Measurements from ENCODE around the gene PAMR1. TPM values are rescaled to one million over a fixed set of nuclear protein-coding genes. Genes with fewer than 3 reads are reported as not detected.

The PAMR1 gene
- polyA plus RNA-seq, 2 donors = 0.31 to 1.2 TPM

GRCh38 chr11:35558513-35558912 lies 33.1 kb upstream of the PAMR1 start:
- 27 to 38% methylated on average over 3 of the region's 3 CpGs for WGBS, 2 donors
- Histone ChIP-seq H3K27me3 (ENCODE audit: control insufficient read depth in 1 of 2, insufficient read depth in 2 of 2, low read length in 2 of 2) (no peaks in the 10 kb centered on the region), H3K36me3 (ENCODE audit: control insufficient read depth in 2 of 2, insufficient read depth in 2 of 2, low read length in 1 of 2) (no peaks in the 10 kb centered on the region), H3K27ac (ENCODE audit: low read depth in 2 of 2, low read length in 1 of 2) (no peak overlapping the region), H3K9me3 (ENCODE audit: control insufficient read depth in 2 of 2, insufficient read depth in 1 of 2, low read depth in 1 of 2, low read length in 1 of 2) (no peaks in the 10 kb centered on the region), H3K4me3 (ENCODE audit: low read depth in 1 of 2, low read length in 2 of 2) (no peak overlapping the region), H3K4me1 (ENCODE audit: control insufficient read depth in 2 of 2, insufficient read depth in 2 of 2, low read length in 1 of 2) (no peaks in the 10 kb centered on the region)

DNA sequence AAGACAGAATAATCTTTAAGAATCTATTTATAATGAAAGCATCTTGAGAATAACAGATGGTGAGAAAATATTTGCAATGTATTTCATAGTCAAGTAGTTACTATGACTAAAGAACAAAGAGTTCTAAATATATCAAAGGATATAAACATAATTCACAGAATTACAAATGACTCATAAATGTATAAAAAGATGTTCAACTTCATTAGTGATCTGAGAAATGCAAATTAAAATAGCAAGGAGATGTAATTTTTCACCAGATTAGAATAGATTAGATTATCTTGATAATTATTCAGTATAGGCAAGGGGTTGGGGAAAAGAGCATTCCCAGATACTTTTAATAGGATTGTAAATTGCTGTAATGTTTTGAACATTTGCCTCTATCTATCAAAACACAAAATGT lies 30.1 kb upstream of the PAMR1 start:
- no peak overlapping the region for H3K4me3 ChIP-seq (ENCODE audit: low read depth in 1 of 2, low read length in 2 of 2)
- no peaks in the 10 kb centered on the region for H3K27me3 ChIP-seq (ENCODE audit: control insufficient read depth in 1 of 2, insufficient read depth in 2 of 2, low read length in 2 of 2)
- no peaks in the 10 kb centered on the region for H3K4me1 ChIP-seq (ENCODE audit: control insufficient read depth in 2 of 2, insufficient read depth in 2 of 2, low read length in 1 of 2)
- H3K27ac ChIP-seq (ENCODE audit: low read depth in 2 of 2, low read length in 1 of 2) = no peak overlapping the region
- no peaks in the 10 kb centered on the region for H3K9me3 ChIP-seq (ENCODE audit: control insufficient read depth in 2 of 2, insufficient read depth in 1 of 2, low read depth in 1 of 2, low read length in 1 of 2)
- no peaks in the 10 kb centered on the region for H3K36me3 ChIP-seq (ENCODE audit: control insufficient read depth in 2 of 2, insufficient read depth in 2 of 2, low read length in 1 of 2)

DNA sequence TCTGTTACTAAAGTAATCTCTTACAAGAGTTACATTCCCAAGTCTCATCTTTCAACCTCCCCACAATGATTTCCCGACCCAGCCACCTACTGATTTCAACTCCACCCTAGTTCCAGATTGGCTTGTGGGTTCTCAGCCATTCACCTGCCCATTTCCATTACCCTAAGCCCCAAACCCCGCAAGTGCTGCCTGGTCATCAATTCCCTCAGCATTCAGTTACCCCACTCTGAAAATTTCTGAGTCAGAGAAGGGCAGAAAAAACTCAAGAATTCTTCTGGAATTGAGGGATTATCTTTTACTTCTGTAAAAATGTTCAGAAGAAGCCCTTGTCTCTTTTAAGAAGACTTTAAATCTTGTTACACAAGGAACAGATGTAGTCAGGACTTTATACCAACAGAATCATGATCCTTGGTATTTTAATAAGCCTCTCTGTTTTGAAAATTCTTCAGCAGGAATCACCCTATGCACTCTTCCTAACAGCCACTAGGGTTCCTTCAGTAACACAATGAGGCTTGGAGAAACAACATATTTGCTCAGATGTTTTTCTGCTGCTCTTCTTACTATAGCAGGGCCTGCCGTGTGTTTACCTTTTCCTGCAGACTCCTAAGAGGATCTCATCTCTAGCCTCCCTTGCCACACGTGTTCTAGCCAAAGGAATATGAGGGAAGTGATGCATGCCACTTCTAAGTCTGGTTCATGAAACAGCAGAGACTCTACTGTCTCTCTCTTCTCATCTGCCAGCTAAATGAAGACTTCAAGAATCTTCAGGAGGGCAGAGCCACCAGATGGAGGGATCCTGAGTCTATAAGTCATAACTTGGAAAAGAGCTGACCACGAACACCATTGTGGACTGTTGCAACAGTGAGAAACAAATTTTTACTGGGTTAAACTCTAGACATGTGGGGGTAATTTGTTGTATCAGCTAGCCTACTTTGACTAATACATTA lies 29.3 kb upstream of the PAMR1 start:
- no peaks in the 10 kb centered on the region for H3K27me3 ChIP-seq (ENCODE audit: control insufficient read depth in 1 of 2, insufficient read depth in 2 of 2, low read length in 2 of 2)
- H3K4me3 ChIP-seq (ENCODE audit: low read depth in 1 of 2, low read length in 2 of 2) = no peak overlapping the region
- H3K36me3 ChIP-seq (ENCODE audit: control insufficient read depth in 2 of 2, insufficient read depth in 2 of 2, low read length in 1 of 2) = no peaks in the 10 kb centered on the region
- H3K27ac ChIP-seq (ENCODE audit: low read depth in 2 of 2, low read length in 1 of 2) = no peak overlapping the region
- no peaks in the 10 kb centered on the region for H3K4me1 ChIP-seq (ENCODE audit: control insufficient read depth in 2 of 2, insufficient read depth in 2 of 2, low read length in 1 of 2)
- H3K9me3 ChIP-seq (ENCODE audit: control insufficient read depth in 2 of 2, insufficient read depth in 1 of 2, low read depth in 1 of 2, low read length in 1 of 2) = no peaks in the 10 kb centered on the region
- 68 to 75% methylated on average over 5 of the region's 5 CpGs for WGBS, 2 donors

DNA sequence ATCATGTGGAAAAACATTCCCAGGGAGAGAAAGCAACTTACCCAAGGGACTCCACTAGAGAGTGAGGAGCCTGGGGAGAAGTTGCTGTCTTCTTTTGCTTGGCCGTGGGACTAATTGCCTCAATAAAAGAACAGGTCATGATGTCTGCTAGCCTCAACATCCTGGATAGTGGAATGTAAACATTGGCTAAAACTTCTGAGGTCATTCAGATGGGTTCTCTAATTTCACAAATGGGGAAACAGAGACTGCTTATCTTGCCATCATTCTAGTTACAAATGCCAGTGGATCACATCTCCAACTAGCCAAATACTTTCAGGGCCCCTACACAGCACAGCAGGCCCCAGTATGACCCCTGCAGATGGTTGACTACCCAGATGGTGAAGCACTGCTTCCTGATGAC lies 28.4 kb upstream of the PAMR1 start:
- Histone ChIP-seq H3K36me3 (ENCODE audit: control insufficient read depth in 2 of 2, insufficient read depth in 2 of 2, low read length in 1 of 2) (no peaks in the 10 kb centered on the region), H3K4me1 (ENCODE audit: control insufficient read depth in 2 of 2, insufficient read depth in 2 of 2, low read length in 1 of 2) (no peaks in the 10 kb centered on the region), H3K4me3 (ENCODE audit: low read depth in 1 of 2, low read length in 2 of 2) (no peak overlapping the region), H3K27ac (ENCODE audit: low read depth in 2 of 2, low read length in 1 of 2) (no peak overlapping the region), H3K9me3 (ENCODE audit: control insufficient read depth in 2 of 2, insufficient read depth in 1 of 2, low read depth in 1 of 2, low read length in 1 of 2) (no peaks in the 10 kb centered on the region), H3K27me3 (ENCODE audit: control insufficient read depth in 1 of 2, insufficient read depth in 2 of 2, low read length in 2 of 2) (no peaks in the 10 kb centered on the region)
- 55 to 63% methylated on average over 1 of the region's 1 CpG for WGBS, 2 donors

DNA sequence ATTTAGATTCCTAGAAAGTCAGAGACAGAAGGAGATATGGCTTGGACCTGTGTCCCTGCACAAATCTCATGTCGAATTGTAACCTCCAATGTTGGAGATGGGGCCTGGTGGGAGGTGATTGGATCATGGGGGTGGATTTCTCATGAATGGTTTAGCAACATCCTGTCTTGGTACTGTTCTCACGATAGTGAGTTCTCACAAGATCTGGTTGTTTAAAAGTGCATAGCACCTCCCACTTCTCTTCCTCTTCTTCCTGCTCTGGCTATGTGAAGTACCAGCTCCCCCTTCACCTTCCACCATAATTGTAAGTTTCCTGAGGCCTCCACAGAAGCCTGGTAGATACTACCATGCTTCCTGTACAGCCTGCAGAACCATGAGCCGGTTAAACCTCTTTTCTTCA lies 27.6 kb upstream of the PAMR1 start:
- Histone ChIP-seq H3K27me3 (ENCODE audit: control insufficient read depth in 1 of 2, insufficient read depth in 2 of 2, low read length in 2 of 2) (no peaks in the 10 kb centered on the region), H3K27ac (ENCODE audit: low read depth in 2 of 2, low read length in 1 of 2) (no peak overlapping the region), H3K9me3 (ENCODE audit: control insufficient read depth in 2 of 2, insufficient read depth in 1 of 2, low read depth in 1 of 2, low read length in 1 of 2) (no peaks in the 10 kb centered on the region), H3K36me3 (ENCODE audit: control insufficient read depth in 2 of 2, insufficient read depth in 2 of 2, low read length in 1 of 2) (no peaks in the 10 kb centered on the region), H3K4me3 (ENCODE audit: low read depth in 1 of 2, low read length in 2 of 2) (no peak overlapping the region), H3K4me1 (ENCODE audit: control insufficient read depth in 2 of 2, insufficient read depth in 2 of 2, low read length in 1 of 2) (no peaks in the 10 kb centered on the region)
- 82 to 85% methylated on average over 3 of the region's 3 CpGs for WGBS, 2 donors

DNA sequence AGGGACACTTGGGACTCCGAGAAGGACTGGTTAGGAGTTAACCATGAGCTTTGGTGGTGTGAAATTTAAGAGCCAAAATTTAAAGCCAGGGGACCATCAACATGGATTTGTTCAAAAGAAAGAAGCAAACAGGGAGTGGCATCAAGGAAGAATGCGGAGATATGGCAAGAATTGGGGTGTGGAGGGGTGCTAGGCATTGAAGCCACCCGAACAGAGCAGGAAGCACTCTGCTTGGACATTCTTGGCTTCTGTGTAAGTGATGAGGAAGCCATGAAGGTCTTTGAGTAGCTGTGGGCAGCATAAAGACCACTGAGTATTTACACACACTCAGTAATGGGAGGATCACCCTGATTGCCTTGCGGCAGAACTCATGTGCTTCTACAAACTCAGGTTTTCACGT lies 27.2 kb upstream of the PAMR1 start:
- Histone ChIP-seq H3K4me1 (ENCODE audit: control insufficient read depth in 2 of 2, insufficient read depth in 2 of 2, low read length in 1 of 2) (no peaks in the 10 kb centered on the region), H3K27me3 (ENCODE audit: control insufficient read depth in 1 of 2, insufficient read depth in 2 of 2, low read length in 2 of 2) (no peaks in the 10 kb centered on the region), H3K9me3 (ENCODE audit: control insufficient read depth in 2 of 2, insufficient read depth in 1 of 2, low read depth in 1 of 2, low read length in 1 of 2) (no peaks in the 10 kb centered on the region), H3K4me3 (ENCODE audit: low read depth in 1 of 2, low read length in 2 of 2) (no peak overlapping the region), H3K27ac (ENCODE audit: low read depth in 2 of 2, low read length in 1 of 2) (no peak overlapping the region), H3K36me3 (ENCODE audit: control insufficient read depth in 2 of 2, insufficient read depth in 2 of 2, low read length in 1 of 2) (no peaks in the 10 kb centered on the region)
- WGBS, 2 donors = 90 to 94% methylated on average over 5 of the region's 5 CpGs

DNA sequence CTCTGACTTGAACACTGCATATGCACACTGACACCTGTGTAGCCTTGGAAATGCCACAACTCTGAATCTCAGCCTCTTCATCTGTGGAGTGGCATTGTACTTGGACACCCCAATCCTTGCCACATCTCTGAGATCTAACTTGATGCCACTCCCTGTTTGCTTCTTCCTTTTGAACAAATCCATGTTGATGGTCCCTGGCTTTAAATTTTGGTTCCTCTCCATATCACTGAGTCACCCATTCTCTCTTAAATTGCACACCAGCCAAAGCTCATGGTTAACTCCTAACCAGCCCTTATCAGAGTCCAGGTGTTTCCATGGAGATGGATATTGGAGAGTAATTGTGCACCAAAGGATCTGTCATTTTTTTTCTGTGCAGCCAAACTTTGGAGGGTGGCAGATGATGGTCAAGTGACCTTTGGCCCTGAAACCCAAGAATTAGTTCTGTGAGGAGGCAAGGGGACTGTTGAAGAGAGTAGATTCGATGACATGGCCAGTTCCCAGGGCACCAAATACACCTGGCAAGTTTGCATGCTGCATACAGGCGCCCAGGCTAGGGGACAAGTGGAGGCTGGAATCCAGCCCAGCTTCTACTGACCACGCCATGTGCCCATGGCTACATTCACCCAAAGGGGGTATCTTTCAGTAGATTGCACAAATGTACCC lies 25.1 kb upstream of the PAMR1 start:
- Histone ChIP-seq H3K27me3 (ENCODE audit: control insufficient read depth in 1 of 2, insufficient read depth in 2 of 2, low read length in 2 of 2) (no peaks in the 10 kb centered on the region), H3K4me3 (ENCODE audit: low read depth in 1 of 2, low read length in 2 of 2) (no peak overlapping the region), H3K36me3 (ENCODE audit: control insufficient read depth in 2 of 2, insufficient read depth in 2 of 2, low read length in 1 of 2) (no peaks in the 10 kb centered on the region), H3K9me3 (ENCODE audit: control insufficient read depth in 2 of 2, insufficient read depth in 1 of 2, low read depth in 1 of 2, low read length in 1 of 2) (no peaks in the 10 kb centered on the region), H3K27ac (ENCODE audit: low read depth in 2 of 2, low read length in 1 of 2) (no peak overlapping the region), H3K4me1 (ENCODE audit: control insufficient read depth in 2 of 2, insufficient read depth in 2 of 2, low read length in 1 of 2) (no peaks in the 10 kb centered on the region)
- WGBS, 2 donors = 72 to 83% methylated on average over 3 of the region's 3 CpGs

DNA sequence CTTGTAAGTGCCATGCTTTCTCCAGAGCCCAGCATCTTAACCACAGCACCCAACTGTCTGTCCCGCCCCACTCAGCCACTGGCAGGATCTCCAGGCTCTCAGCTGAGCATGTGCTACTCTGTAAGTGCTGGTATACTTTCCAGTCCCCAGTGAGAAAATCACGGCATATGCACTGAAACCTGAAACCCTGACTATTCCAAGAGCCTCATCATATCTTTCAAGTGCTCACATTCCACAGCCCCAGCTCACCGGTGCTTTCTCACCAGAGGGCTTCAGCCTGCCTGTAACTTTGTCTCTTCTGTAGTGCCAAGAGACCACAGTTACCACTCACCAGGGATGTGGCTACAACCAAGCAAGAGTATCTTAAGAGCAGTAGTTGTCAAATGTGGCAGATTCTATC lies 24.4 kb upstream of the PAMR1 start:
- no peak overlapping the region for H3K4me3 ChIP-seq (ENCODE audit: low read depth in 1 of 2, low read length in 2 of 2)
- H3K9me3 ChIP-seq (ENCODE audit: control insufficient read depth in 2 of 2, insufficient read depth in 1 of 2, low read depth in 1 of 2, low read length in 1 of 2) = no peaks in the 10 kb centered on the region
- no peaks in the 10 kb centered on the region for H3K36me3 ChIP-seq (ENCODE audit: control insufficient read depth in 2 of 2, insufficient read depth in 2 of 2, low read length in 1 of 2)
- WGBS, 2 donors = 38 to 42% methylated on average over 3 of the region's 3 CpGs
- H3K27me3 ChIP-seq (ENCODE audit: control insufficient read depth in 1 of 2, insufficient read depth in 2 of 2, low read length in 2 of 2) = no peaks in the 10 kb centered on the region
- H3K4me1 ChIP-seq (ENCODE audit: control insufficient read depth in 2 of 2, insufficient read depth in 2 of 2, low read length in 1 of 2) = no peaks in the 10 kb centered on the region
- H3K27ac ChIP-seq (ENCODE audit: low read depth in 2 of 2, low read length in 1 of 2) = no peak overlapping the region

DNA sequence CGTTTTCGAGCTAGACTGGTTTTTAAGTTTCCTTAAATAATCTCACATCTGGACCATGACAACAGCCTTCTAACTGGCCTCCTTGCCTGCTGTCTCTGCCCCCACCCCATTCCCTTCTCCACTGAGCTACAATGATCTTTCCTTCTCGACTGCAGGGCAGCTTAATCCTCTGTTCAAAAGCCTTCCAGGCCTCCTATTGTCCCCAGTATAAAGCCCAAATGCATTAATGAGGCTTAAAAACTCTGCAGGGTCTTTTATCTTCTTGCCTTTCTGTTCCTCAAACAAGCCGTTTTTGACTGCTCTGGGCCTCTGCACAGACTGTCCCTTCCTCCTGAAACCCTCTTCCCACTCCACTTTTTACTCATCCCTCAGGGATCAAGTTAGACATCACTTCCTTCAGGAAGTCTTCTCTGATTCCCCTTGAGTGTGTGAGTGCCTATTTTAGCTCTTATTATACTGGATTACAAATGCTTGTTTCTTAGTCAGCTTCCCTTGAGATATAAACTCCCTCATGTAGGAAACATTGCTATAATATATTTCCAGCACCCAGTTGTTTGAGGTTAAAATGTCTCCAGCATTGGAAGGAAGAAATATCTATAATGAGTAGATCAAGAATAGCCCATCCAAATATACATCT lies 23.6 kb upstream of the PAMR1 start:
- Histone ChIP-seq H3K27me3 (ENCODE audit: control insufficient read depth in 1 of 2, insufficient read depth in 2 of 2, low read length in 2 of 2) (no peaks in the 10 kb centered on the region), H3K27ac (ENCODE audit: low read depth in 2 of 2, low read length in 1 of 2) (no peak overlapping the region), H3K36me3 (ENCODE audit: control insufficient read depth in 2 of 2, insufficient read depth in 2 of 2, low read length in 1 of 2) (no peaks in the 10 kb centered on the region), H3K4me3 (ENCODE audit: low read depth in 1 of 2, low read length in 2 of 2) (no peak overlapping the region), H3K9me3 (ENCODE audit: control insufficient read depth in 2 of 2, insufficient read depth in 1 of 2, low read depth in 1 of 2, low read length in 1 of 2) (no peaks in the 10 kb centered on the region), H3K4me1 (ENCODE audit: control insufficient read depth in 2 of 2, insufficient read depth in 2 of 2, low read length in 1 of 2) (no peaks in the 10 kb centered on the region)
- WGBS, 2 donors = 37 to 39% methylated on average over 4 of the region's 4 CpGs
